Natural killer cell (primary cell): ENCODE measurements around the gene TMX1. TPM values are rescaled to one million over a fixed set of nuclear protein-coding genes. Genes with fewer than 3 reads are reported as not detected.

Experiments used
- ATAC-seq, 3 donors: fragments of 150-1000 bp in 2 of 3; fragments of 200-7000 bp in 1 of 3; cut with Tn5 transposase; 1 replicate in 1 of 3; 2 replicates in 2 of 3; pipeline ENCODE4 v1.10.0; 2021; ENCODE audit warnings: mild to moderate bottlenecking in 2 of 3, moderate library complexity in 2 of 3
- DNase-seq, 2 donors: peaks; one replicate each; pipeline versions ENCODE4 v3.0.0 to v3.0.0-alpha.2; 2013 to 2021; ENCODE audit warnings: mixed read lengths in 1 of 2
- H3K27ac ChIP-seq: one replicate; pipeline ENCODE4 v1.5.1; 2013; ENCODE audit warnings: mild to moderate bottlenecking, low read length
- H3K27me3 ChIP-seq: one replicate; pipeline ENCODE4 v1.6.1; 2013; ENCODE audit warnings: low read length; ENCODE audit not compliant: control insufficient read depth, insufficient read depth
- H3K36me3 ChIP-seq: one replicate; pipeline ENCODE4 v1.6.1; 2013; ENCODE audit warnings: low read length; ENCODE audit not compliant: control insufficient read depth, insufficient read depth
- H3K4me1 ChIP-seq: one replicate; pipeline ENCODE4 v1.6.1; 2013; ENCODE audit warnings: low read length; ENCODE audit not compliant: control insufficient read depth, insufficient read depth
- H3K4me3 ChIP-seq: one replicate; pipeline ENCODE4 v1.5.1; 2013; ENCODE audit warnings: low read length
- H3K9me3 ChIP-seq: one replicate; pipeline ENCODE4 v1.6.1; 2013; ENCODE audit warnings: low read length; ENCODE audit not compliant: control insufficient read depth, insufficient read depth
- H3K27ac Mint-ChIP-seq, 2 donors: one replicate each; pipeline ENCODE4 v1.8.0; 2022; ENCODE audit warnings: mild to moderate bottlenecking in 2 of 2, mixed read lengths in 2 of 2, moderate library complexity in 1 of 2
- H3K27me3 Mint-ChIP-seq, 2 donors: one replicate each; pipeline ENCODE4 v1.8.0; 2022; ENCODE audit warnings: low read depth in 2 of 2, mixed read lengths in 2 of 2
- H3K36me3 Mint-ChIP-seq: one replicate; pipeline ENCODE4 v1.8.0; 2022; ENCODE audit warnings: mixed read lengths
- H3K4me1 Mint-ChIP-seq, 2 donors: one replicate each; pipeline ENCODE4 v1.8.0; 2022; ENCODE audit warnings: mixed read lengths in 2 of 2
- H3K4me3 Mint-ChIP-seq: one replicate; pipeline ENCODE4 v1.8.0; 2022; ENCODE audit warnings: mild to moderate bottlenecking, moderate library complexity, mixed read lengths
- H3K9me3 Mint-ChIP-seq, 2 donors: one replicate each; pipeline ENCODE4 v1.8.0; 2022; ENCODE audit warnings: mixed read lengths in 2 of 2
- CTCF ChIP-seq: fragments of 200-600 bp; IDR thresholded peaks from one replicate; pipeline ENCODE4 v1.8.0; 2022; ENCODE audit warnings: antibody characterized with exemption
- WGBS: methylation state at CpG from one replicate; pipeline ENCODE4 v1.1.7; 2013; ENCODE audit warnings: missing lambda C conversion rate; ENCODE audit not compliant: insufficient coverage; 5-methylcytosine and 5-hydroxymethylcytosine counted together
- intact Hi-C: fragments of 100-400 bp; cut with micrococcal nuclease; formaldehyde crosslinking; loops from one replicate; pipeline ENCODE4 v1.14.2; 2022
- total RNA-seq, 4 donors: library from RNA; stranded (reverse); fragments of 120-200 nt in 1 of 4; gene quantifications; one replicate each; pipeline versions ENCODE4 v1.2.3 to v1.2.4, GENCODE V29; 2013 to 2022

The TMX1 gene
- total RNA-seq, 3 donors from 2014 or later (not counting 1 experiment from before 2014, with no cell fraction given), result 17.4 to 27.4 (median 25.8) TPM

GRCh38 chr14:51261151-51261550, 21.1 kb downstream of the TMX1 start:
- Histone ChIP-seq H3K4me3 (no peak overlapping the region), H3K36me3 (peaks cover 6% of the 10 kb centered on the region), H3K27me3 (no peaks in the 10 kb centered on the region), H3K27ac (no peak overlapping the region), H3K4me1 (no peaks in the 10 kb centered on the region), H3K9me3 (no peaks in the 10 kb centered on the region)
- 91% methylated on average over 2 of the region's 2 CpGs for WGBS
- ATAC-seq, result no peak
- Mint-ChIP-seq H3K27ac (no peak overlapping the region), H3K36me3 (peaks cover 9% of the 10 kb centered on the region), H3K9me3 (peaks cover 5% of the 10 kb centered on the region in 2 donors), H3K4me1 (no peaks in the 10 kb centered on the region), H3K27me3 (no peaks in the 10 kb centered on the region), H3K4me3 (no peak overlapping the region)
- TF ChIP-seq CTCF, result no peak
- DNase-seq, result no peak
- intact Hi-C loops, result no loop called here

GRCh38 chr14:51262868-51263267, 22.8 kb downstream of the TMX1 start:
- H3K4me1 ChIP-seq, result no peaks in the 10 kb centered on the region
- H3K36me3 ChIP-seq, result peaks cover 6% of the 10 kb centered on the region
- Mint-ChIP-seq H3K9me3 (peaks cover 5% of the 10 kb centered on the region in 2 donors), H3K27ac (no peak overlapping the region), H3K27me3 (no peaks in the 10 kb centered on the region), H3K4me3 (no peak overlapping the region), H3K36me3 (peaks cover 9% of the 10 kb centered on the region), H3K4me1 (no peaks in the 10 kb centered on the region)
- H3K4me3 ChIP-seq, result no peak overlapping the region
- 95% methylated on average over 2 of the region's 2 CpGs for WGBS
- DNase-seq (no peak), ATAC-seq (no peak)
- no peak overlapping the region for H3K27ac ChIP-seq
- H3K27me3 ChIP-seq, result no peaks in the 10 kb centered on the region
- no peak for TF ChIP-seq CTCF
- intact Hi-C loops, result no loop called here
- no peaks in the 10 kb centered on the region for H3K9me3 ChIP-seq

GRCh38 chr14:51269634-51270033, 29.6 kb downstream of the TMX1 start:
- Histone ChIP-seq H3K27ac (no peak overlapping the region), H3K36me3 (no peaks in the 10 kb centered on the region), H3K4me1 (no peaks in the 10 kb centered on the region), H3K4me3 (no peak overlapping the region), H3K9me3 (no peaks in the 10 kb centered on the region), H3K27me3 (no peaks in the 10 kb centered on the region)
- no peaks in the 10 kb centered on the region for H3K27me3 Mint-ChIP-seq
- H3K36me3 Mint-ChIP-seq, result no peaks in the 10 kb centered on the region
- ATAC-seq (no peak), DNase-seq (no peak)
- H3K27ac Mint-ChIP-seq, result no peak overlapping the region
- H3K4me3 Mint-ChIP-seq, result no peak overlapping the region
- no peaks in the 10 kb centered on the region for H3K9me3 Mint-ChIP-seq
- no peaks in the 10 kb centered on the region for H3K4me1 Mint-ChIP-seq
- no peak for TF ChIP-seq CTCF
- WGBS, result no CpG with 5 or more reads among the region's 1 CpG
- intact Hi-C loops, result no loop called here

- no peak overlapping the region for H3K4me3 Mint-ChIP-seq
- H3K9me3 Mint-ChIP-seq, result no peaks in the 10 kb centered on the region
- H3K36me3 ChIP-seq, result no peaks in the 10 kb centered on the region
- DNase-seq (no peak), ATAC-seq (no peak)
- no peaks in the 10 kb centered on the region for H3K9me3 ChIP-seq
- no peak for TF ChIP-seq CTCF
- no peaks in the 10 kb centered on the region for H3K4me1 Mint-ChIP-seq
- H3K4me3 ChIP-seq, result no peak overlapping the region
- no peaks in the 10 kb centered on the region for H3K27me3 ChIP-seq
- intact Hi-C loops, result no loop called here
- no peaks in the 10 kb centered on the region for H3K36me3 Mint-ChIP-seq
- no peak overlapping the region for H3K27ac ChIP-seq
- 100% methylated on average over 1 of the region's 1 CpG for WGBS
- no peaks in the 10 kb centered on the region for H3K4me1 ChIP-seq
- H3K27me3 Mint-ChIP-seq, result no peaks in the 10 kb centered on the region
- no peak overlapping the region for H3K27ac Mint-ChIP-seq
These were observed 36.6 kb downstream of the TMX1 start for GRCh38 chr14:51276605-51277004.
